GM18499 (cell line): Measurements from ENCODE around the gene PDCD6IP.
A peak's percentile ranks its signal among the peaks of the same experiment; 100 is the strongest.
"Not testable (repeated sequence)": the region's sequence is repeated elsewhere in the genome, so short reads cannot be mapped to it uniquely, and the experiment has no call there.

Experiments
- ATAC-seq: cut with Tn5 transposase; IDR thresholded peaks from one replicate; pipeline ENCODE4 v1.9.1; 2021; ENCODE audit warnings: moderate number of reproducible peaks; ENCODE audit not compliant: insufficient read depth, unreplicated experiment

Gene PDCD6IP

GRCh38 chr3:33792167-33792892 lies 6.1 kb upstream of the PDCD6IP start:
- ATAC-seq, result no peak

- no peak for ATAC-seq
These were observed 3.3 kb upstream of the PDCD6IP start for GRCh38 chr3:33795131-33795530.

GRCh38 chr3:33795856-33796536 lies 2.4 kb upstream of the PDCD6IP start:
- ATAC-seq, result no peak

- peak; percentile 42 for ATAC-seq
These were observed 365 bp upstream of the PDCD6IP start for GRCh38 chr3:33798113-33798417.

GRCh38 chr3:33799202-33799551 lies 747 bp downstream of the PDCD6IP start:
- no peak for ATAC-seq

- ATAC-seq, result no peak
These were observed 4.8 kb downstream of the PDCD6IP start for GRCh38 chr3:33803252-33803651.

- ATAC-seq, result no peak
These were observed 5.6 kb downstream of the PDCD6IP start for GRCh38 chr3:33803894-33804526.

- no peak for ATAC-seq
These were observed 8.8 kb downstream of the PDCD6IP start for GRCh38 chr3:33807191-33807590.

GRCh38 chr3:33808559-33808958 lies 10.1 kb downstream of the PDCD6IP start:
- ATAC-seq, result no peak

- ATAC-seq, result no peak
These were observed 12.1 kb downstream of the PDCD6IP start for GRCh38 chr3:33810545-33810944.

GRCh38 chr3:33821989-33822388 lies 23.6 kb downstream of the PDCD6IP start:
- ATAC-seq, result no peak

- ATAC-seq, result no peak
These were observed 25.4 kb downstream of the PDCD6IP start for GRCh38 chr3:33823821-33824220.

- ATAC-seq, result no peak
These were observed 26.7 kb downstream of the PDCD6IP start for GRCh38 chr3:33825111-33825510.

- no peak for ATAC-seq
These were observed 27.8 kb downstream of the PDCD6IP start for GRCh38 chr3:33826206-33826605.

GRCh38 chr3:33826688-33827087 lies 28.3 kb downstream of the PDCD6IP start:
- no peak for ATAC-seq

GRCh38 chr3:33829720-33830119 lies 31.3 kb downstream of the PDCD6IP start:
- ATAC-seq, result no peak

- no peak for ATAC-seq
These were observed 32.6 kb downstream of the PDCD6IP start for GRCh38 chr3:33831053-33831452.

GRCh38 chr3:33833408-33834095 lies 35.1 kb downstream of the PDCD6IP start:
- no peak for ATAC-seq

- ATAC-seq, result no peak
These were observed 35.6 kb downstream of the PDCD6IP start for GRCh38 chr3:33834096-33834453.

- ATAC-seq, result not testable (repeated sequence)
These were observed 38.8 kb downstream of the PDCD6IP start for GRCh38 chr3:33837182-33837581.

- no peak for ATAC-seq
These were observed 40.9 kb downstream of the PDCD6IP start for GRCh38 chr3:33839283-33839682.
